Rectal smooth muscle tissue (tissue), 1 donor: ENCODE measurements around the gene BIRC7.

Source experiments
- H3K27ac ChIP-seq: one replicate; pipeline ENCODE4 v1.7.0; 2013; ENCODE audit warnings: low read depth, low read length, inconsistent platforms
- H3K27me3 ChIP-seq: one replicate; pipeline ENCODE4 v1.7.0; 2013; ENCODE audit warnings: low read length; ENCODE audit not compliant: control insufficient read depth, insufficient read depth
- H3K36me3 ChIP-seq: one replicate; pipeline ENCODE4 v1.7.0; 2013; ENCODE audit warnings: low read length; ENCODE audit not compliant: control insufficient read depth, insufficient read depth
- H3K4me1 ChIP-seq: one replicate; pipeline ENCODE4 v1.7.0; 2013; ENCODE audit warnings: low read length; ENCODE audit not compliant: control insufficient read depth, insufficient read depth
- H3K4me3 ChIP-seq: one replicate; pipeline ENCODE4 v1.7.0; 2013; ENCODE audit warnings: low read length
- H3K9ac ChIP-seq: one replicate; pipeline ENCODE4 v1.7.0; 2013; ENCODE audit warnings: low read length

Gene BIRC7

GRCh38 chr20:63194007-63194796, 41.5 kb upstream of the BIRC7 start:
- H3K36me3 ChIP-seq, result peaks cover 3% of the 10 kb centered on the region
- H3K4me1 ChIP-seq, result no peaks in the 10 kb centered on the region
- no peaks in the 10 kb centered on the region for H3K27me3 ChIP-seq
- H3K9ac ChIP-seq, result no peak overlapping the region
- H3K4me3 ChIP-seq, result no peak overlapping the region
- no peak overlapping the region for H3K27ac ChIP-seq

- H3K36me3 ChIP-seq, result peaks cover 3% of the 10 kb centered on the region
- no peak overlapping the region for H3K27ac ChIP-seq
- no peak overlapping the region for H3K4me3 ChIP-seq
- no peaks in the 10 kb centered on the region for H3K4me1 ChIP-seq
- no peaks in the 10 kb centered on the region for H3K27me3 ChIP-seq
- no peak overlapping the region for H3K9ac ChIP-seq
Observed at GRCh38 chr20:63194797-63195173, 40.9 kb upstream of the BIRC7 start.

- peaks cover 6% of the 10 kb centered on the region for H3K36me3 ChIP-seq
Observed at GRCh38 chr20:63196768-63197470, 38.8 kb upstream of the BIRC7 start.

GRCh38 chr20:63198606-63199005, 37.1 kb upstream of the BIRC7 start:
- H3K4me1 ChIP-seq, result no peaks in the 10 kb centered on the region
- peaks cover 19% of the 10 kb centered on the region for H3K36me3 ChIP-seq
- H3K4me3 ChIP-seq, result no peak overlapping the region
- no peak overlapping the region for H3K27ac ChIP-seq
- no peak overlapping the region for H3K9ac ChIP-seq
- no peaks in the 10 kb centered on the region for H3K27me3 ChIP-seq

More at GRCh38 chr20:63196768-63197470, 38.8 kb upstream of the BIRC7 start:
- no peaks in the 10 kb centered on the region for H3K4me1 ChIP-seq
- no peak overlapping the region for H3K4me3 ChIP-seq
- H3K9ac ChIP-seq, result no peak overlapping the region
- H3K27ac ChIP-seq, result no peak overlapping the region
- no peaks in the 10 kb centered on the region for H3K27me3 ChIP-seq

- Histone ChIP-seq H3K36me3 (peaks cover 31% of the 10 kb centered on the region), H3K27me3 (no peaks in the 10 kb centered on the region), H3K4me3 (no peak overlapping the region), H3K9ac (no peak overlapping the region), H3K27ac (no peak overlapping the region), H3K4me1 (peaks cover 5% of the 10 kb centered on the region)
Observed at GRCh38 chr20:63202021-63202420, 33.7 kb upstream of the BIRC7 start.

GRCh38 chr20:63202811-63203526, 32.7 kb upstream of the BIRC7 start:
- peaks cover 31% of the 10 kb centered on the region for H3K36me3 ChIP-seq
- H3K27me3 ChIP-seq, result no peaks in the 10 kb centered on the region
- H3K4me1 ChIP-seq, result peaks cover 5% of the 10 kb centered on the region
- no peak overlapping the region for H3K4me3 ChIP-seq
- no peak overlapping the region for H3K27ac ChIP-seq
- H3K9ac ChIP-seq, result no peak overlapping the region

GRCh38 chr20:63204362-63204761, 31.3 kb upstream of the BIRC7 start:
- Histone ChIP-seq H3K4me3 (no peak overlapping the region), H3K9ac (no peak overlapping the region), H3K27me3 (no peaks in the 10 kb centered on the region), H3K36me3 (peaks cover 38% of the 10 kb centered on the region), H3K4me1 (peaks cover 5% of the 10 kb centered on the region), H3K27ac (no peak overlapping the region)

- Histone ChIP-seq H3K9ac (no peak overlapping the region), H3K36me3 (peaks cover 41% of the 10 kb centered on the region), H3K4me3 (no peak overlapping the region), H3K4me1 (peaks cover 5% of the 10 kb centered on the region), H3K27ac (no peak overlapping the region), H3K27me3 (no peaks in the 10 kb centered on the region)
Observed at GRCh38 chr20:63205896-63206295, 29.8 kb upstream of the BIRC7 start.

- H3K9ac ChIP-seq, result no peak overlapping the region
- H3K27me3 ChIP-seq, result no peaks in the 10 kb centered on the region
- H3K4me3 ChIP-seq, result no peak overlapping the region
- H3K27ac ChIP-seq, result no peak overlapping the region
- H3K4me1 ChIP-seq, result peaks cover 5% of the 10 kb centered on the region
- peaks cover 39% of the 10 kb centered on the region for H3K36me3 ChIP-seq
Observed at GRCh38 chr20:63206878-63207277, 28.8 kb upstream of the BIRC7 start.

GRCh38 chr20:63208346-63208909, 27.3 kb upstream of the BIRC7 start:
- Histone ChIP-seq H3K9ac (no peak overlapping the region), H3K36me3 (peaks cover 33% of the 10 kb centered on the region)

GRCh38 chr20:63210011-63210605, 25.6 kb upstream of the BIRC7 start:
- no peak overlapping the region for H3K27ac ChIP-seq
- peaks cover 20% of the 10 kb centered on the region for H3K36me3 ChIP-seq
- no peak overlapping the region for H3K9ac ChIP-seq
- H3K27me3 ChIP-seq, result no peaks in the 10 kb centered on the region
- no peak overlapping the region for H3K4me3 ChIP-seq
- peaks cover 13% of the 10 kb centered on the region for H3K4me1 ChIP-seq

More at GRCh38 chr20:63208346-63208909, 27.3 kb upstream of the BIRC7 start:
- no peak overlapping the region for H3K27ac ChIP-seq
- peaks cover 8% of the 10 kb centered on the region for H3K4me1 ChIP-seq
- no peaks in the 10 kb centered on the region for H3K27me3 ChIP-seq
- H3K4me3 ChIP-seq, result no peak overlapping the region

GRCh38 chr20:63212393-63212730, 23.3 kb upstream of the BIRC7 start:
- Histone ChIP-seq H3K4me1 (peaks cover 12% of the 10 kb centered on the region), H3K27me3 (no peaks in the 10 kb centered on the region), H3K36me3 (peaks cover 16% of the 10 kb centered on the region), H3K4me3 (no peak overlapping the region), H3K27ac (no peak overlapping the region), H3K9ac (no peak overlapping the region)
